ENCODE results near the gene TTC24.
A peak's percentile ranks its signal among the peaks of the same experiment; 100 is the strongest.
"Not testable (repeated sequence)": the region's sequence is repeated elsewhere in the genome, so short reads cannot be mapped to it uniquely, and the experiment has no call there.

TTC24 gene

GRCh38 chr1:156589546-156589945, 10.0 kb downstream of the TTC24 start:
- no peak for DNase-seq

GRCh38 chr1:156590326-156591180, 11.0 kb downstream of the TTC24 start:
- DNase-seq: no peak

GRCh38 chr1:156591181-156591431, 11.6 kb downstream of the TTC24 start:
- no peak for DNase-seq

GRCh38 chr1:156591432-156592157, 12.1 kb downstream of the TTC24 start, which contains the start of gene NAXE:
Gene NAXE, plus strand, starts transcription at chr1:156591776. Its CDS starts 29 bp downstream, at chr1:156591805.
- DNase-seq: peak; percentile 63

GRCh38 chr1:156592158-156592909, 12.8 kb downstream of the TTC24 start:
- no peak for DNase-seq

GRCh38 chr1:156592910-156593660, 13.6 kb downstream of the TTC24 start:
- DNase-seq: no peak

- DNase-seq: no peak
Measured at GRCh38 chr1:156593661-156593989, 14.1 kb downstream of the TTC24 start.

- DNase-seq: no peak
Measured at GRCh38 chr1:156594190-156594589, 14.7 kb downstream of the TTC24 start.

GRCh38 chr1:156595016-156595415, 15.5 kb downstream of the TTC24 start:
- no peak for DNase-seq

GRCh38 chr1:156596426-156596825, 16.9 kb downstream of the TTC24 start:
- DNase-seq: no peak

- DNase-seq: no peak
Measured at GRCh38 chr1:156598125-156598524, 18.6 kb downstream of the TTC24 start.

- DNase-seq: no peak
Measured at GRCh38 chr1:156598731-156599432, 19.4 kb downstream of the TTC24 start.

- DNase-seq: no peak
Measured at GRCh38 chr1:156599811-156600210, 20.3 kb downstream of the TTC24 start.

- no peak for DNase-seq
Measured at GRCh38 chr1:156600733-156601121, 21.2 kb downstream of the TTC24 start.

- peak; percentile 67 for DNase-seq
Measured at GRCh38 chr1:156601122-156601830, 21.8 kb downstream of the TTC24 start, which contains the start of gene GPATCH4. Gene GPATCH4, minus strand, starts transcription at chr1:156601479.

GRCh38 chr1:156601892-156602291, 22.4 kb downstream of the TTC24 start:
- DNase-seq: no peak

GRCh38 chr1:156602557-156602993, 23.1 kb downstream of the TTC24 start:
- DNase-seq: no peak

GRCh38 chr1:156607344-156607743, 27.8 kb downstream of the TTC24 start:
- not testable (repeated sequence) for DNase-seq

GRCh38 chr1:156608036-156608674, 28.6 kb downstream of the TTC24 start:
- peak; percentile 51 for DNase-seq

- peak; percentile 36 for DNase-seq
Measured at GRCh38 chr1:156608981-156609380, 29.5 kb downstream of the TTC24 start.

GRCh38 chr1:156610072-156610471, 30.5 kb downstream of the TTC24 start:
- DNase-seq: not testable (repeated sequence)
